ENCODE results near the gene WDR31. TPM values are rescaled to one million over a fixed set of nuclear protein-coding genes. Genes with fewer than 3 reads are reported as not detected.

Gene WDR31
- total RNA-seq, 1 experiment from 2014 or later, result 0.24 TPM

- DNase-seq (ENCODE audit: low read depth in 1 of 2, low spot score in 2 of 2), result no peak
- H3K4me3 ChIP-seq, result no peak overlapping the region
- H3K9me3 ChIP-seq (replicated peaks), result no peaks in the 10 kb centered on the region
- no peaks in the 10 kb centered on the region for H3K27me3 ChIP-seq (replicated peaks)
- no peaks in the 10 kb centered on the region for H3K4me1 ChIP-seq (replicated peaks)
- no peak overlapping the region for H3K27ac ChIP-seq
- H3K36me3 ChIP-seq, result peaks cover 94% of the 10 kb centered on the region
These were observed 51.0 kb downstream of the WDR31 start for GRCh38 chr9:113289091-113289490.

GRCh38 chr9:113281356-113281755, 58.7 kb downstream of the WDR31 start:
- Histone ChIP-seq H3K4me3 (no peak overlapping the region), H3K4me1 (replicated peaks) (peaks cover 2% of the 10 kb centered on the region), H3K27ac (no peak overlapping the region), H3K27me3 (replicated peaks) (no peaks in the 10 kb centered on the region), H3K36me3 (peaks cover 87% of the 10 kb centered on the region), H3K9me3 (replicated peaks) (no peaks in the 10 kb centered on the region)
- DNase-seq (ENCODE audit: low read depth in 1 of 2, low spot score in 2 of 2), result no peak

- no peak for DNase-seq (ENCODE audit: low read depth in 1 of 2, low spot score in 2 of 2)
- Histone ChIP-seq H3K4me1 (replicated peaks) (peaks cover 6% of the 10 kb centered on the region), H3K27me3 (replicated peaks) (no peaks in the 10 kb centered on the region), H3K4me3 (no peak overlapping the region), H3K9me3 (replicated peaks) (no peaks in the 10 kb centered on the region), H3K36me3 (peaks cover 76% of the 10 kb centered on the region), H3K27ac (no peak overlapping the region)
These were observed 61.2 kb downstream of the WDR31 start for GRCh38 chr9:113278840-113279239.

DNA sequence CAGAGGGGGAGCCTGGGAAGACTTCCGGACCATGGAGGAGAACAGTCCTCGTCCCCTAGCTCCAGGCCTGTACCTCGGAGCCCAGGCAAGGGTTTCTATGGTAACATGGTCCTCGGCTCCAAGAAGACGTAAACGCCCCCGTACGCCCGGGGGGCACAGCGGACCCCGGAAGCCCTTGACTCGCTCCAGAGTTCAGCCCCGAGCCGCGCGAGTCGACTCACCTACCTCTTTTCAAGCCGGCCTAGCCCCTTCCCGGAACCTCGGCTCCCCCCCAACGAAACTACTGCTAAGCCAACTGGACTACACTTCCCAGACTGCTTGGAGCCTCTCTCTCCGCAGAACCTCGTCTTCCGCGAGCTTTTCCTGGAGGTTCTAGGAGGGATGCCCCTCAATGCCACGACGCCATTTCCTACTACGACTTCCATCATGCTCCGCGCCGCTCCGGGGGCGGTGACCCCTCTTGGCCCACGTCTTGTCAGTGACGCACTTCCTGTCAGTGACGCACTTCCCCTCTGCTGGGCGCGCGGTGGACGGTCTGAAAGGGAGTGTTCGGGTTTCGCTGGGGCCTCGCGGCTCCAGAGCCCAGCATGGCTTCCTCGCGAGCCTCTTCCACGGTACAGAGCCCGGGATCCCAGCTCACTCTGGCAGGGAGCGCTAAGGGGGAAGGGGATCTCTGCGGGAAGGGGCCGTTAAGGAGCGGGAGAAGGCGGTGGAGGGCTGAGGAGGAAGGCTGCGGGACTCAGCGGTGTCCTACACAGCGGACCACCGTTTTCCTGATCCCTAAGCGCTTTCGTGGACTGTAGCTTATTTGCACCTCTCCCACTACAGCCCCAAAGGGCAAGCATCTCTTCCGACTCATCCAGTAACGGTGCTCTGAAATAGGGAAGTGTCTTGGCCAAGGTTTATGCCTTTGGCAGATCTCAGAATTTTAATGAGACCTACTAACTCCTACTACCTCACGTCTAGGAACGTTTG, 64.6 kb downstream of the WDR31 start, which contains the start of the genes CDC26 and PRPF4:
Gene CDC26, minus strand, starts transcription at position 416 of the 975 bp plus-strand sequence. CDS start 3,065 bp downstream, outside the sequence.
Gene PRPF4, plus strand, starts transcription at position 502 of the 975 bp plus-strand sequence. Its CDS starts 86 bp downstream, at position 588.
- H3K27ac ChIP-seq, result peak within 1 kb of the TSS; percentile 73
- H3K9me3 ChIP-seq (replicated peaks), result no peaks in the 10 kb centered on the region
- H3K36me3 ChIP-seq, result peaks cover 73% of the 10 kb centered on the region
- no peaks in the 10 kb centered on the region for H3K27me3 ChIP-seq (replicated peaks)
- H3K4me3 ChIP-seq, result peak within 1 kb of the TSS; percentile 67
- peak; percentile 96 to 97 for DNase-seq (ENCODE audit: low read depth in 1 of 2, low spot score in 2 of 2)
- peaks cover 6% of the 10 kb centered on the region for H3K4me1 ChIP-seq (replicated peaks)

- H3K36me3 ChIP-seq, result peaks cover 71% of the 10 kb centered on the region
- peak in 1 of 2 experiments; percentile 57 for DNase-seq (ENCODE audit: low read depth in 1 of 2, low spot score in 2 of 2)
- peak overlapping the region; percentile 67 for H3K4me3 ChIP-seq
- H3K4me1 ChIP-seq (replicated peaks), result peaks cover 6% of the 10 kb centered on the region
- H3K27me3 ChIP-seq (replicated peaks), result no peaks in the 10 kb centered on the region
- H3K27ac ChIP-seq, result peak overlapping the region; percentile 73
- H3K9me3 ChIP-seq (replicated peaks), result no peaks in the 10 kb centered on the region
These were observed 65.5 kb downstream of the WDR31 start for GRCh38 chr9:113274474-113275156.

- Histone ChIP-seq H3K4me3 (no peak overlapping the region), H3K9me3 (replicated peaks) (no peaks in the 10 kb centered on the region), H3K4me1 (replicated peaks) (no peaks in the 10 kb centered on the region; the same call in 1 of the 2 replicates), H3K36me3 (peaks cover 53% of the 10 kb centered on the region), H3K27me3 (replicated peaks) (no peaks in the 10 kb centered on the region), H3K27ac (no peak overlapping the region)
- no peak for DNase-seq (ENCODE audit: low read depth in 1 of 2, low spot score in 2 of 2)
These were observed 70.2 kb downstream of the WDR31 start for GRCh38 chr9:113269871-113270270.

GRCh38 chr9:113269355-113269754, 70.7 kb downstream of the WDR31 start:
- H3K4me3 ChIP-seq, result no peak overlapping the region
- H3K9me3 ChIP-seq (replicated peaks), result no peaks in the 10 kb centered on the region
- H3K27me3 ChIP-seq (replicated peaks), result no peaks in the 10 kb centered on the region
- no peak overlapping the region for H3K27ac ChIP-seq
- DNase-seq (ENCODE audit: low read depth in 1 of 2, low spot score in 2 of 2), result no peak
- H3K36me3 ChIP-seq, result peaks cover 53% of the 10 kb centered on the region
- H3K4me1 ChIP-seq (replicated peaks), result no peaks in the 10 kb centered on the region

GRCh38 chr9:113267911-113268566, 72.0 kb downstream of the WDR31 start:
- no peaks in the 10 kb centered on the region for H3K4me1 ChIP-seq (replicated peaks)
- H3K27ac ChIP-seq, result no peak overlapping the region
- peaks cover 49% of the 10 kb centered on the region for H3K36me3 ChIP-seq
- H3K4me3 ChIP-seq, result no peak overlapping the region
- no peak for DNase-seq (ENCODE audit: low read depth in 1 of 2, low spot score in 2 of 2)
- H3K27me3 ChIP-seq (replicated peaks), result no peaks in the 10 kb centered on the region
- no peaks in the 10 kb centered on the region for H3K9me3 ChIP-seq (replicated peaks)

GRCh38 chr9:113266174-113266573, 73.9 kb downstream of the WDR31 start:
- Histone ChIP-seq H3K27ac (no peak overlapping the region), H3K36me3 (peaks cover 34% of the 10 kb centered on the region), H3K9me3 (replicated peaks) (no peaks in the 10 kb centered on the region), H3K4me1 (replicated peaks) (no peaks in the 10 kb centered on the region), H3K27me3 (replicated peaks) (no peaks in the 10 kb centered on the region), H3K4me3 (no peak overlapping the region)
- no peak for DNase-seq (ENCODE audit: low read depth in 1 of 2, low spot score in 2 of 2)

Other genes with a start within 250 kb of the WDR31 start
- gene SLC31A2, start 189.3 kb downstream of the WDR31 start, total RNA-seq (2014; rRNA removed; shearing (Covaris generic)), result 7.9 and 8.5 TPM in 2 replicates
- 12.5 and 22.9 TPM in 2 replicates for gene FKBP15, start 119.0 kb downstream of the WDR31 start, total RNA-seq (2014; rRNA removed; shearing (Covaris generic))
- gene SLC31A1, start 118.7 kb downstream of the WDR31 start, total RNA-seq (2014; rRNA removed; shearing (Covaris generic)), result 9.9 and 18.4 TPM in 2 replicates
- gene CDC26, start 64.7 kb downstream of the WDR31 start, total RNA-seq (2014; rRNA removed; shearing (Covaris generic)), result 33.2 and 48.3 TPM in 2 replicates
- gene PRPF4, start 64.6 kb downstream of the WDR31 start, total RNA-seq (2014; rRNA removed; shearing (Covaris generic)), result 29.9 and 33.0 TPM in 2 replicates
- gene RNF183, start 36.9 kb downstream of the WDR31 start, total RNA-seq (2014; rRNA removed; shearing (Covaris generic)), result not detected in 2 replicates
- gene BSPRY, start 9.3 kb upstream of the WDR31 start, total RNA-seq (2014; rRNA removed; shearing (Covaris generic)), result not detected in 2 replicates
- 1.5 and 5.8 TPM in 2 replicates for gene HDHD3, start 36.7 kb upstream of the WDR31 start, total RNA-seq (2014; rRNA removed; shearing (Covaris generic))
- 8.7 and 11.4 TPM in 2 replicates for gene ALAD, start 61.0 kb upstream of the WDR31 start, total RNA-seq (2014; rRNA removed; shearing (Covaris generic))
- gene POLE3, start 70.4 kb upstream of the WDR31 start, total RNA-seq (2014; rRNA removed; shearing (Covaris generic)), result 72.3 and 84.7 TPM in 2 replicates
- 0.13 and 0.81 TPM in 2 replicates for gene C9orf43, start 70.5 kb upstream of the WDR31 start, total RNA-seq (2014; rRNA removed; shearing (Covaris generic))
- 49.0 and 54.8 TPM in 2 replicates for gene RGS3, start 123.5 kb upstream of the WDR31 start, total RNA-seq (2014; rRNA removed; shearing (Covaris generic))

Data from SJSA1 (cell line).